K562 (cell line): ENCODE measurements around the gene AGO1. TPM values are rescaled to one million over a fixed set of nuclear protein-coding genes. Genes with fewer than 3 reads are reported as not detected.

ENCODE experiments used
- ATAC-seq: fragments of 200-7000 bp; cut with Tn5 transposase; 3 replicates; pipeline ENCODE4 v1.9.1; 2020; ENCODE audit warnings: moderate library complexity
- BruUV-seq: library from RNA; stranded (reverse); fragments of 400-500 nt; replicated peaks from 2 replicates; lab custom pipeline; 2021; lab: Mats Ljungman, UMichigan
- CTCF ChIA-PET: fragments of 300-600 bp; formaldehyde crosslinking; extraction: SDS; loops from one replicate; lab custom pipeline; 2021; ENCODE audit warnings: low intra/inter-chr PET ratio; lab: Yijun Ruan, JAX
- POLR2A ChIA-PET: fragments of 300-600, 350-650 bp; sonication (Branson Sonifier 250); formaldehyde crosslinking; extraction: SDS; loops from one replicate; lab custom pipeline; 2021; ENCODE audit warnings: antibody characterized with exemption, inconsistent platforms; lab: Yijun Ruan, JAX
- DNase-seq, 4 experiments: peaks; one replicate each; pipeline versions ENCODE4 v3.0.0 to v3.0.0-alpha.2; 2011 to 2018; ENCODE audit warnings: low spot score in 3 of 4, mixed read lengths in 3 of 4; ENCODE audit errors: extremely low read depth in 1 of 4
- FAIRE-seq: peaks from 2 replicates; lab custom pipeline; 2011; peaks lifted over from hg19 to GRCh38; lab: Jason Lieb, UNC
- H2AFZ ChIP-seq: 2 replicates; pipeline ENCODE4 v1.6.0; 2011; ENCODE audit warnings: low read depth, low read length, control low read depth, inconsistent platforms
- H3K27ac ChIP-seq: fragments of 200-600 bp; 3 replicates; pipeline ENCODE4 v1.8.0; 2011; ENCODE audit warnings: low read depth, mild to moderate bottlenecking, control low read depth, inconsistent platforms, low read length, moderate library complexity, mixed read lengths; ENCODE audit errors: extremely low read depth
- H3K27me3 ChIP-seq, 2 experiments: fragments of 300-600 bp in 1 of 2; 2 replicates in 1 of 2; 3 replicates in 1 of 2; pipeline versions ENCODE4 v1.6.0 to v1.8.0; 2011; ENCODE audit warnings: inconsistent platforms in 2 of 2, low read length in 2 of 2, mild to moderate bottlenecking in 1 of 2, mixed read lengths in 1 of 2, moderate library complexity in 1 of 2; ENCODE audit not compliant: control insufficient read depth in 2 of 2, insufficient read depth in 2 of 2
- H3K36me3 ChIP-seq: fragments of 300-600 bp; 3 replicates; pipeline ENCODE4 v1.8.0; 2011; ENCODE audit warnings: mild to moderate bottlenecking, low read length, inconsistent platforms; ENCODE audit not compliant: control insufficient read depth, insufficient read depth
- H3K4me1 ChIP-seq, 2 experiments: fragments of 200-600 bp in 1 of 2; replicated peaks in 1 of 2; 2 replicates in 1 of 2; 3 replicates in 1 of 2; pipeline versions ENCODE4 v1.5.1 to v1.8.0; 2011; ENCODE audit warnings: inconsistent platforms in 2 of 2, low read length in 2 of 2, mild to moderate bottlenecking in 1 of 2, mixed read lengths in 1 of 2, moderate library complexity in 1 of 2; ENCODE audit not compliant: control insufficient read depth in 2 of 2, insufficient read depth in 2 of 2
- H3K4me2 ChIP-seq: 2 replicates; pipeline ENCODE4 v1.6.1; 2011; ENCODE audit warnings: low read length, control low read depth, inconsistent platforms, mixed read lengths; ENCODE audit not compliant: insufficient read depth
- H3K4me3 ChIP-seq: fragments of 200-600 bp; sonication (generic), shearing (Covaris generic); 2 replicates; pipeline ENCODE4 v1.5.1; 2016; ENCODE audit warnings: control low read depth, inconsistent platforms
- H3K79me2 ChIP-seq: fragments of 200-600 bp; 3 replicates; pipeline ENCODE4 v1.8.0; 2011; ENCODE audit warnings: low read length, inconsistent platforms; ENCODE audit not compliant: control insufficient read depth, insufficient read depth
- H3K9ac ChIP-seq, 2 experiments: 2 replicates each; pipeline versions ENCODE4 v1.6.0 to v1.6.1; 2011; ENCODE audit warnings: low read depth in 2 of 2, low read length in 2 of 2, control low read depth in 1 of 2, inconsistent platforms in 1 of 2, mild to moderate bottlenecking in 1 of 2, mixed read lengths in 1 of 2; ENCODE audit not compliant: insufficient read depth in 1 of 2
- H3K9me1 ChIP-seq: one replicate; pipeline ENCODE4 v1.6.0; 2011; ENCODE audit warnings: inconsistent platforms, mild to moderate bottlenecking, low read length, moderate library complexity; ENCODE audit not compliant: control insufficient read depth, insufficient read depth
- H3K9me3 ChIP-seq: replicated peaks from 2 replicates; pipeline ENCODE4 v1.5.1; 2011; ENCODE audit warnings: low read depth, low read length, inconsistent platforms; ENCODE audit not compliant: control insufficient read depth, insufficient read depth
- H4K20me1 ChIP-seq: replicated peaks from 2 replicates; pipeline ENCODE4 v1.6.1; 2011; ENCODE audit warnings: low read length, inconsistent platforms, mixed read lengths; ENCODE audit not compliant: control insufficient read depth, insufficient read depth
- HMBOX1 ChIP-seq: sonication (generic); IDR thresholded peaks from 2 replicates; pipeline ENCODE4 v1.6.1; 2016
- SPI1 ChIP-seq: IDR thresholded peaks from 2 replicates; pipeline ENCODE4 v1.6.1; 2011; ENCODE audit warnings: low read depth, low read length, control low read depth, borderline replicate concordance
- ZNF830 ChIP-seq: fragments of 250-450 bp; sonication (Bioruptor Pico); IDR thresholded peaks from 2 replicates; pipeline ENCODE4 v1.5.0; 2021; ENCODE audit warnings: mild to moderate bottlenecking
- WGBS: fragments of 100-300 bp; shearing (Covaris generic); methylation state at CpG from one replicate; pipeline ENCODE4 v1.1.6; 2016; ENCODE audit warnings: low coverage, mixed read lengths; ENCODE audit not compliant: insufficient coverage; ENCODE audit errors: missing lambda C conversion rate; 5-methylcytosine and 5-hydroxymethylcytosine counted together
- in situ Hi-C: fragments of 300-500 bp; cut with MboI; formaldehyde crosslinking; loops from 4 replicates; pipeline ENCODE4 v1.15.0; 2018; ENCODE audit warnings: inconsistent platforms, mixed read lengths
- intact Hi-C: fragments of 100-400 bp; cut with micrococcal nuclease; formaldehyde crosslinking; loops from 2 replicates; pipeline ENCODE4 v1.14.2; 2022
- polyA plus RNA-seq, 8 experiments: library from polyadenylated mRNA; depleted of rRNA in 4 of 8; stranded (reverse) in 5 of 8; unstranded in 3 of 8; fragments of >200 nt; fragmentation: Nextera tagmentation in 2 of 8; fragmentation: Illumina TruSeq in 1 of 8; extraction: Ambion mirVana in 2 of 8; extraction: Trizol in 1 of 8; gene quantifications; 2 replicates each; pipeline versions ENCODE4 v1.2.1 to v1.2.3, GENCODE V29; 2011 to 2014; ENCODE audit warnings: inconsistent platforms in 1 of 8, missing spikeins in 1 of 8
- total RNA-seq, 7 experiments: library from RNA; depleted of rRNA in 6 of 7; stranded (reverse); fragments of >200 nt in 6 of 7; fragmentation: Illumina TruSeq in 2 of 7; extraction: Trizol in 2 of 7; gene quantifications; 2 replicates each; pipeline versions ENCODE4 v1.2.1 to v1.2.3, GENCODE V29; 2011 to 2021; ENCODE audit warnings: low replicate concordance in 1 of 7

AGO1 gene
- total and polyA plus RNA-seq, 9 of the 15 experiments (the other 6 are each of a cell fraction or from before 2014, with no cell fraction given) = 7.3 to 64.2 (median 26.0) TPM

GRCh38 chr1:35884934-35885333, 1.9 kb downstream of the AGO1 start:
- H3K27me3 ChIP-seq = no peaks in the 10 kb centered on the region
- BruUV-seq = no TSS peak

More at GRCh38 chr1:35884934-35885333, 1.9 kb downstream of the AGO1 start:
- WGBS = 11% methylated on average over 2 of the region's 2 CpGs
- in situ Hi-C loops = no loop called here
- CTCF ChIA-PET = no interaction called here
- no peak overlapping the region for H3K4me2 ChIP-seq
- no peak overlapping the region for H3K4me3 ChIP-seq
- H4K20me1 ChIP-seq = peaks cover 32% of the 10 kb centered on the region
- peaks cover 82% of the 10 kb centered on the region for H3K79me2 ChIP-seq
- intact Hi-C loops = loop anchor here (10.0 kb wide), 1 partner anchor 440 kb away; the partner anchor contains the start of gene EVA1B
- H3K9me3 ChIP-seq = no peaks in the 10 kb centered on the region
- peak in 1 of 4 experiments; percentile 34 for DNase-seq
- H2AFZ ChIP-seq = no peak overlapping the region
- H3K4me1 ChIP-seq = peaks cover 51 to 72% of the 10 kb centered on the region in 2 experiments
- no peak overlapping the region for H3K9ac ChIP-seq
- H3K27ac ChIP-seq = 0 out of 3 replicates have a peak overlapping the region, but pooled peaks have one; percentile 15
- H3K9me1 ChIP-seq = peaks cover 12% of the 10 kb centered on the region
- H3K36me3 ChIP-seq = peaks cover 16% of the 10 kb centered on the region; the same call in 2 of the 3 replicates
- no peak for ATAC-seq
- POLR2A ChIA-PET = interaction anchor here (0.6 to 3.7 kb wide), 2 partner anchors 15 to 45 kb away, joined by 4 to 19 read pairs; no protein-coding TSS in a partner anchor
- TF ChIP-seq HMBOX1 (peak; percentile 74), SPI1 (peak; percentile 84; the same call in 1 of the 2 replicates), ZNF830 (CRISPR knock-in tag) (no peak)
- FAIRE-seq = no peak
